Measurements from ENCODE around the gene SCOC.
"Not testable (repeated sequence)": the region's sequence is repeated elsewhere in the genome, so short reads cannot be mapped to it uniquely, and the experiment has no call there.

SCOC gene

GRCh38 chr4:140408974-140409373, 35.5 kb downstream of the SCOC start:
- no peak overlapping the region for H3K4me2 ChIP-seq (ENCODE audit: low read length)
- H3K4ac ChIP-seq (ENCODE audit: low read depth, low read length) = no peak overlapping the region
- no peak overlapping the region for H2BK120ac ChIP-seq (ENCODE audit: insufficient read depth, low read length, poor library complexity)

GRCh38 chr4:140413130-140413969, 39.9 kb downstream of the SCOC start:
- H3K9me3 ChIP-seq (ENCODE audit: insufficient read depth, low read depth, low read length); H4K8ac ChIP-seq (ENCODE audit: low read depth, low read length); H3K23ac ChIP-seq (ENCODE audit: low read length); DNase-seq; H3K14ac ChIP-seq (ENCODE audit: low read length); H3K4me3 ChIP-seq (ENCODE audit: low read depth, low read length); H2BK5ac ChIP-seq (ENCODE audit: low read depth, low read length, poor library complexity); H3K4me2 ChIP-seq (ENCODE audit: low read length); H3K4ac ChIP-seq (ENCODE audit: low read depth, low read length); H3K79me2 ChIP-seq (ENCODE audit: control insufficient read depth, insufficient read depth, low read length, poor library complexity); H3K9ac ChIP-seq (ENCODE audit: low read length); H3K36me3 ChIP-seq (ENCODE audit: control insufficient read depth in 1 of 2, insufficient read depth in 2 of 2, low read length in 2 of 2); H3K27me3 ChIP-seq (ENCODE audit: insufficient read depth, low read length); H3K27ac ChIP-seq (ENCODE audit: low read depth, low read length); H3K18ac ChIP-seq (ENCODE audit: low read length); H3K4me1 ChIP-seq (ENCODE audit: control insufficient read depth in 1 of 2, insufficient read depth in 2 of 2, low read length in 2 of 2); H4K91ac ChIP-seq (ENCODE audit: low read depth, low read length); H2AK5ac ChIP-seq (ENCODE audit: low read length); H4K12ac ChIP-seq (ENCODE audit: low read depth, low read length); H2BK120ac ChIP-seq (ENCODE audit: insufficient read depth, low read length, poor library complexity); H2AFZ ChIP-seq (ENCODE audit: insufficient read depth, low read length, poor library complexity); H3K79me1 ChIP-seq (ENCODE audit: low read length); H2BK12ac ChIP-seq (ENCODE audit: low read length): not testable (repeated sequence)
- no CpG with 5 or more reads among the region's 32 CpGs for WGBS (ENCODE audit: extremely low coverage, insufficient coverage, insufficient read length)

More at GRCh38 chr4:140408974-140409373, 35.5 kb downstream of the SCOC start:
- Histone ChIP-seq H3K14ac (ENCODE audit: low read length) (no peak overlapping the region), H4K12ac (ENCODE audit: low read depth, low read length) (no peak overlapping the region), H3K4me1 (ENCODE audit: control insufficient read depth in 1 of 2, insufficient read depth in 2 of 2, low read length in 2 of 2) (no peaks in the 10 kb centered on the region), H3K27me3 (ENCODE audit: insufficient read depth, low read length) (no peaks in the 10 kb centered on the region), H3K18ac (ENCODE audit: low read length) (no peak overlapping the region), H3K36me3 (ENCODE audit: control insufficient read depth in 1 of 2, insufficient read depth in 2 of 2, low read length in 2 of 2) (no peaks in the 10 kb centered on the region), H4K8ac (ENCODE audit: low read depth, low read length) (no peak overlapping the region), H3K23ac (ENCODE audit: low read length) (no peak overlapping the region), H2AFZ (ENCODE audit: insufficient read depth, low read length, poor library complexity) (no peak overlapping the region), H3K79me2 (ENCODE audit: control insufficient read depth, insufficient read depth, low read length, poor library complexity) (no peaks in the 10 kb centered on the region), H3K9me3 (ENCODE audit: insufficient read depth, low read depth, low read length) (no peaks in the 10 kb centered on the region), H2AK5ac (ENCODE audit: low read length) (no peak overlapping the region), H2BK5ac (ENCODE audit: low read depth, low read length, poor library complexity) (no peak overlapping the region), H3K79me1 (ENCODE audit: low read length) (no peaks in the 10 kb centered on the region), H3K4me3 (ENCODE audit: low read depth, low read length) (no peak overlapping the region), H3K9ac (ENCODE audit: low read length) (no peak overlapping the region), H4K91ac (ENCODE audit: low read depth, low read length) (no peak overlapping the region), H2BK12ac (ENCODE audit: low read length) (no peak overlapping the region), H3K27ac (ENCODE audit: low read depth, low read length) (no peak overlapping the region)
- no CpG with 5 or more reads among the region's 1 CpG for WGBS (ENCODE audit: extremely low coverage, insufficient coverage, insufficient read length)
- peak in 1 of 2 donors; percentile 28 for DNase-seq

- no peak for DNase-seq
- no peak overlapping the region for H2BK120ac ChIP-seq (ENCODE audit: insufficient read depth, low read length, poor library complexity)
- no peak overlapping the region for H2BK5ac ChIP-seq (ENCODE audit: low read depth, low read length, poor library complexity)
- peaks cover 2% of the 10 kb centered on the region for H3K9me3 ChIP-seq (ENCODE audit: insufficient read depth, low read depth, low read length)
- H2AK5ac ChIP-seq (ENCODE audit: low read length) = no peak overlapping the region
- H3K4me3 ChIP-seq (ENCODE audit: low read depth, low read length) = no peak overlapping the region
- no peaks in the 10 kb centered on the region for H3K36me3 ChIP-seq (ENCODE audit: control insufficient read depth in 1 of 2, insufficient read depth in 2 of 2, low read length in 2 of 2)
- no peak overlapping the region for H4K12ac ChIP-seq (ENCODE audit: low read depth, low read length)
- H3K27ac ChIP-seq (ENCODE audit: low read depth, low read length) = no peak overlapping the region
- H3K27me3 ChIP-seq (ENCODE audit: insufficient read depth, low read length) = no peaks in the 10 kb centered on the region
- H3K18ac ChIP-seq (ENCODE audit: low read length) = no peak overlapping the region
- no peak overlapping the region for H2AFZ ChIP-seq (ENCODE audit: insufficient read depth, low read length, poor library complexity)
- no peaks in the 10 kb centered on the region for H3K79me1 ChIP-seq (ENCODE audit: low read length)
- no peak overlapping the region for H3K14ac ChIP-seq (ENCODE audit: low read length)
- H3K9ac ChIP-seq (ENCODE audit: low read length) = no peak overlapping the region
- no peak overlapping the region for H3K4ac ChIP-seq (ENCODE audit: low read depth, low read length)
- no peak overlapping the region for H4K8ac ChIP-seq (ENCODE audit: low read depth, low read length)
- peaks cover 0 to 6% of the 10 kb centered on the region in 2 experiments for H3K4me1 ChIP-seq (ENCODE audit: control insufficient read depth in 1 of 2, insufficient read depth in 2 of 2, low read length in 2 of 2)
- H2BK12ac ChIP-seq (ENCODE audit: low read length) = no peak overlapping the region
- no peak overlapping the region for H4K91ac ChIP-seq (ENCODE audit: low read depth, low read length)
- no peaks in the 10 kb centered on the region for H3K79me2 ChIP-seq (ENCODE audit: control insufficient read depth, insufficient read depth, low read length, poor library complexity)
- H3K23ac ChIP-seq (ENCODE audit: low read length) = no peak overlapping the region
- H3K4me2 ChIP-seq (ENCODE audit: low read length) = no peak overlapping the region
Observed at GRCh38 chr4:140423106-140423505, 49.7 kb downstream of the SCOC start.

DNA sequence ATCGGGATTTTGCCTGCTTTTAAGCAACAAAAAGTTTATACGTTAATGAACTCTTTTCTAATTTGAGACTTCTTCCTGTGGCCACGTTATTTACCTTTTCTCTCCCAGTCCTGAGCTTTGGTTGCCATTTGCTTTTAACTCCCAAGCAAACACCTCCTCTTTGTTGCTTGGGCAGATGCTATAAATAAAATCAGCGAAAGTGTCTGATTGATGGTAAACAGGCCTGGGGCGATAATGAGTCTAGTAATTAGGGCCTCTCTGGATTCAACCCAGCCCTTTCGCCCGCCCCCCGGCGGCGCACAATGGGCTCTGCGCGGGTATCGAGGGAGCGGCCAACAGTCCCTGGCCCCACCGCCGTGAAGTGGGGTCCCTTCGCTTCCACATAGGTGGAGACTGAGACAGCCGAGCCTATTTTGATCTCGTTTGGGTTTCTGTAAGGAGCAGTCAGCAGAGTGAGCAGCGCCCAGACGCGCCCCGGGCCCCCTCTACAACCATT, 53.2 kb downstream of the SCOC start:
- H2AK5ac ChIP-seq (ENCODE audit: low read length) = no peak overlapping the region
- peak overlapping the region; percentile 83 for H3K4me3 ChIP-seq (ENCODE audit: low read depth, low read length)
- peaks cover 0 to 6% of the 10 kb centered on the region in 2 experiments for H3K4me1 ChIP-seq (ENCODE audit: control insufficient read depth in 1 of 2, insufficient read depth in 2 of 2, low read length in 2 of 2)
- H3K27ac ChIP-seq (ENCODE audit: low read depth, low read length) = no peak overlapping the region
- no peaks in the 10 kb centered on the region for H3K79me1 ChIP-seq (ENCODE audit: low read length)
- H4K12ac ChIP-seq (ENCODE audit: low read depth, low read length) = no peak overlapping the region
- H3K36me3 ChIP-seq (ENCODE audit: control insufficient read depth in 1 of 2, insufficient read depth in 2 of 2, low read length in 2 of 2) = no peaks in the 10 kb centered on the region
- no peak overlapping the region for H2BK12ac ChIP-seq (ENCODE audit: low read length)
- no peak overlapping the region for H3K23ac ChIP-seq (ENCODE audit: low read length)
- no peak overlapping the region for H2BK120ac ChIP-seq (ENCODE audit: insufficient read depth, low read length, poor library complexity)
- H3K18ac ChIP-seq (ENCODE audit: low read length) = no peak overlapping the region
- peak overlapping the region; percentile 95 for H3K4me2 ChIP-seq (ENCODE audit: low read length)
- DNase-seq = no peak
- no CpG with 5 or more reads among the region's 23 CpGs for WGBS (ENCODE audit: extremely low coverage, insufficient coverage, insufficient read length)
- H2BK5ac ChIP-seq (ENCODE audit: low read depth, low read length, poor library complexity) = no peak overlapping the region
- H3K27me3 ChIP-seq (ENCODE audit: insufficient read depth, low read length) = no peaks in the 10 kb centered on the region
- H2AFZ ChIP-seq (ENCODE audit: insufficient read depth, low read length, poor library complexity) = peak overlapping the region; percentile 9
- H3K14ac ChIP-seq (ENCODE audit: low read length) = no peak overlapping the region
- H3K9ac ChIP-seq (ENCODE audit: low read length) = no peak overlapping the region
- H3K4ac ChIP-seq (ENCODE audit: low read depth, low read length) = no peak overlapping the region
- H3K9me3 ChIP-seq (ENCODE audit: insufficient read depth, low read depth, low read length) = peaks cover 2% of the 10 kb centered on the region
- no peak overlapping the region for H4K8ac ChIP-seq (ENCODE audit: low read depth, low read length)
- H3K79me2 ChIP-seq (ENCODE audit: control insufficient read depth, insufficient read depth, low read length, poor library complexity) = no peaks in the 10 kb centered on the region
- no peak overlapping the region for H4K91ac ChIP-seq (ENCODE audit: low read depth, low read length)

All from trophoblast cell (in vitro differentiated cells and primary cell).